Activated CD4-positive, CD25-positive, alpha-beta regulatory T cell treated with anti-CD3 and anti-CD28 coated beads, Interleukin-2, amount 50 U/mL, for 72 hours (primary cell): ENCODE measurements around the gene MBNL2.
"Not testable (repeated sequence)": the region's sequence is repeated elsewhere in the genome, so short reads cannot be mapped to it uniquely, and the experiment has no call there.

Experiments used
- DNase-seq: peaks from one replicate; pipeline ENCODE4 v3.0.0; 2021

The MBNL2 gene, protein sequence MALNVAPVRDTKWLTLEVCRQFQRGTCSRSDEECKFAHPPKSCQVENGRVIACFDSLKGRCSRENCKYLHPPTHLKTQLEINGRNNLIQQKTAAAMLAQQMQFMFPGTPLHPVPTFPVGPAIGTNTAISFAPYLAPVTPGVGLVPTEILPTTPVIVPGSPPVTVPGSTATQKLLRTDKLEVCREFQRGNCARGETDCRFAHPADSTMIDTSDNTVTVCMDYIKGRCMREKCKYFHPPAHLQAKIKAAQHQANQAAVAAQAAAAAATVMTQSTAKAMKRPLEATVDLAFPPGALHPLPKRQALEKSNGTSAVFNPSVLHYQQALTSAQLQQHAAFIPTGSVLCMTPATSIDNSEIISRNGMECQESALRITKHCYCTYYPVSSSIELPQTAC

GRCh38 chr13:97221989-97222700 is at the start of gene MBNL2:
TSS of gene MBNL2 (plus strand) at chr13:97222333. CDS start at chr13:97276236, 53,903 bp downstream.
- DNase-seq, result peak; percentile 77

DNA sequence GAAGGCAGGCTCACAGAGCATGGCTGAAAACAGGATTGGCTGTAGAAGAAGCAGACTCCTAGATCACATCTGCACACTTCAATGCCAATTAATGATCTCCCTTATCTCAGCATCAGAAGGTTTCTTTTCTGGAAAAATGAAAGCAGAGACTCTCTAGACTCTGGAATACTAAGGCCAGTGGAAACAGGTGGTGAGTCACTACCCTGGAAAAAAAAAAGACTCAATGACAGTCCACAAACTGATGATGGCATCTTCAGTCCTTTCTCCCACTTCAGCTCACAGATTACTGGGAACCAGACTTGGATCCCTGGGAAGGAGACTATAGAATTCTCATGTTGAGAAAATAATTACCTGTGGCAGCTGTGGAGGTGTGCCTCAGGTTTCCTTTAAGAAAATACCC is 47.5 kb upstream of the MBNL2 start:
- DNase-seq, result no peak

DNA sequence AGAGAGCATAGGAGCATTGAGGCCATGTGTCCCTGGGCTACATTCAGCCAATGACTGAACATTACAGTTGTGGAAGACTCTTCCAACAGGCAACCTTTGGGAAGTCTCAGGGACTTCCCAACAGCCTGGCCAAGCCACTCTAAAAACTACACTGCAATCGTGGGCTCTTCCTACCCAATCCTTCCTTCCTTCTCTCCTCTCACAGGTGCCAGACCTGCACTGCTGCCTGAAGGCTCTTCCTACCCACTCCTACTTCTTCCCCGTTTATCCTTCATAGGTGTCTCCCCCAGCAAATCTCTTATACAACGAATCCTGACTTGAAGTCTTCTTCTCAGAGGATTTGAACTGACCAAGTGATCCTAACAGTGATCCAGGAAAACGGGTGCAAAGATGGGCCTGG is 47.1 kb upstream of the MBNL2 start:
- no peak for DNase-seq

- no peak for DNase-seq
These were observed 42.6 kb upstream of the MBNL2 start for GRCh38 chr13:97179501-97179900.

DNA sequence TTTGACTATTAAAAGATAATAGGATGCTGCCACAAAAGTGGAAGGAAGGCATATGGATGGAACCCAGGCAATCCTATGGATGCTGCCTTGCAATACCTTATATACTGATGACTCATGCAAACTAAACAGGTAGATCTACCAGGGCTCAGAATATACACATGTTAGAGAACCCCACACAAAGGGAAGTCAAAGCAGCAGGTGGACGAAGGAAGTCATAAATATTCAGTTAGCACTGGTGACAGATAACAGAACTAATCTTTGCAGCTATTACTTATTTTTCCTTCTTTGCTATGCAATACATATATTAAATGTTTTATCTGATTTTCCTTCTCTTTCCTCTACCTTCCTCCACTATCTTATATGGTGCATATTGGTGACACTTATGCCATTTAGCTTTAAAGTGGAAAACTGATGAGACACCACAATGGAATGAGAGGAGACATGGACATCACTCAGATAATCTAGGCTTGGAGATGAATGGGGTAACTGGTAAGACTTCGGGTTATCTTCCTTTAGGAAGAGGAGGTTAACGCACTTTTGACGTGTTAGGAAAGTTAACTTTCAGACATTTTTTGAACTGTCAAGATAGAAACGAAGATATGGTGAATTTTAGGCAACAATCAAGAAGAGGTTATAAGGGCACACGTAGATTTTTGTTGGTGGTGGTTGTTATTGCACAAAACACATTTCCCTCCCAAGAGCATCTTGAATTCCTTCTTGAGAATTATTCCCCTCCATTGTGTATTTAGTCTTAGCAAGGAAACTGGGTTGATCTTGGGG is 39.8 kb upstream of the MBNL2 start:
- DNase-seq, result no peak

GRCh38 chr13:97185291-97185690 is 36.8 kb upstream of the MBNL2 start:
- DNase-seq, result no peak

DNA sequence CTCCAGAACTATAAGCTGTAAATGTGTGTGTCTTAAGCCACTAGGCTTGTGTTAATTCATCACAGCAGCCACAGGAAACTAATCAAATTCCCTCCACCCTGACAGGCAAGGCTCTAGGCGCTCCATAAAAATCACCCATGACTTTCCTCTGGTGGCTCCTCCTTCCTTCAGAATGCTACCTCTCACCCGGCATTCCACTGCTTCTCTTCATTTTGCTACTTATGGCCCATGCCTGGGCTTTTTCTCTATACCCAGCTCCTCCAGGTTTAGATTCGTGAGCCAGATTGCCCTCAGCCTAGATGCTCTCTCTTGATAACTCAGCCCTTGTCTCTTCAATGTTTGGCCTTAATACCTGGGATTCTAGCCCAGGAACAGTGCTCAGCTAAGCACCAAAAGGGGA is 36.4 kb upstream of the MBNL2 start:
- DNase-seq, result no peak

GRCh38 chr13:97188207-97188606 is 33.9 kb upstream of the MBNL2 start:
- DNase-seq, result no peak

- no peak for DNase-seq
These were observed 32.2 kb upstream of the MBNL2 start for GRCh38 chr13:97189928-97190327.

DNA sequence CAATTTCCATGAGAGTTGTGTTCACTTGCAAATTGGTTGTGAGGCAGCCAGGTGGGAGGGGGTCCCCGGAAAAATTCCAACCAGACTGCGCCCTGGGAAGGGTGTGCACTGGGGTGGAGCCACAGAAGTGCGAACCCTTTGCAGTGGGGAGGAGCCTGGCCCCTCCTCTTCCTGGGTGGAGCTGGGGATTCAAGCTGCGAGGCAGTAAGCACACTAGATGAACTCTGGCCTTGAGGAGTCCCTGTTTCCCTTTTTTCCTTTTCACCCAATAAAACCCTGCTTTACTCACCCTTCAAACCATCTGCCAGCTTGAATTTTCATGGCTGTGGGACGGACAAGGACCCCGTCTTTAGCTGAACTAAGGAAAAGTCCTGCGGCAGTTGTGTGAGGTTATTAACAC is 31.0 kb upstream of the MBNL2 start:
- no peak for DNase-seq

DNA sequence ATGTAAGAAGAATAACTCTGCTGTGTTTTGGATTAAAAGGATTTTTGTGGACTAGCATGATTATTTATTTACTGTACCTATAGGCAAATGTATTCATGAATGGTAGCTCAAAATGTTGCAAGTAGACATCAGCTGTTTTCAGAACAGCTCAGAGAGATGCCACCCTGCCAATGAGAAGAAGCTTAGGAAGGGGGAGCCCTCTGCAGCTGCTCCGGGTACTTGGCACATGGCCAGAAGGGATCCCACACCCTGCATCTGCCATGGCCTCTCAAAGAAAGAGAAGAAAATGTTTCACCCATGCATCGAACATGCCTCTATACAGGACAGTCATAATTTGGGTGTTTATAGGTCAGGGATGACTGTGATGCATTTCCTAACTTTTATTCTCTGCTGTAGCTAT is 30.5 kb upstream of the MBNL2 start:
- no peak for DNase-seq

DNA sequence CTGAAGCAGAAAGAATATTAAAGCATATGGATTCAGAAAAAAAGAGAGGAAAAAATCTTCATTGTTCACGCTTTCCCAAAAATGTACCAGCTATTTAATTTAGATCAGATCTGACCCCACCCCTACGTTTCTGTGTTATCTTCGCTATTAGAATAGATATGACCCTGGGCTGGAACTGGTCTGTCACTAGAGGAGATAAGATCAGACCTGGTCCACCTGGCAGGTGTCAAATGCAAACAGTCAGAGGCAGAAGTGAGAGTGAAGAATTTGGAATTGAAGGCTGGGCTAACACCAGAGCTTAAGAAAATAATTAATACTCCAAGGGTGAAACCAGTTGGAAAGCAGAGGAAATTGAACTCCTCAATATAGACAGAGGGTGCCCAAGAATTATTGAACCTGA is 30.0 kb upstream of the MBNL2 start:
- DNase-seq, result no peak

- DNase-seq, result no peak
These were observed 28.6 kb upstream of the MBNL2 start for GRCh38 chr13:97193577-97193976.

GRCh38 chr13:97194479-97194878 is 27.7 kb upstream of the MBNL2 start:
- no peak for DNase-seq

GRCh38 chr13:97196340-97196739 is 25.8 kb upstream of the MBNL2 start:
- no peak for DNase-seq

GRCh38 chr13:97198753-97199152 is 23.4 kb upstream of the MBNL2 start:
- DNase-seq, result no peak

DNA sequence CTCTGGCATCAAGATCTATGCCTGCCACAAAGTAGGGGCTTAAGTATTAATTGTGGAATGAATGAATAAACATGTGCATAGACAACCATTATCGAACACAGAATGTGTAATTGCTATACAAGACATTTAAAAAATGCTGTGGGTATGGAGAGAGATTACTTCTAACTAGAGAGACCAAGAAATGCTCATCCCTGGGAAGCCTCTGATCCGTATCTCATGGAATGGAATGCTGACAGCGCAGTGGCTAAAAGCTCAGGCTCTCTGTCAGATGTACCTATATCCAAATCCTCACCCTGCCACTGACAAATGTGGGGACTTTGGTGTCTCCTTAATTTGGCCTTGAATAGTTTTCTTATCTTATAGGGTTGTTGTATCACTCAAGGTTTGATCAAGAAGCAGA is 22.7 kb upstream of the MBNL2 start:
- DNase-seq, result no peak

- no peak for DNase-seq
These were observed 21.8 kb upstream of the MBNL2 start for GRCh38 chr13:97200081-97200942.

DNA sequence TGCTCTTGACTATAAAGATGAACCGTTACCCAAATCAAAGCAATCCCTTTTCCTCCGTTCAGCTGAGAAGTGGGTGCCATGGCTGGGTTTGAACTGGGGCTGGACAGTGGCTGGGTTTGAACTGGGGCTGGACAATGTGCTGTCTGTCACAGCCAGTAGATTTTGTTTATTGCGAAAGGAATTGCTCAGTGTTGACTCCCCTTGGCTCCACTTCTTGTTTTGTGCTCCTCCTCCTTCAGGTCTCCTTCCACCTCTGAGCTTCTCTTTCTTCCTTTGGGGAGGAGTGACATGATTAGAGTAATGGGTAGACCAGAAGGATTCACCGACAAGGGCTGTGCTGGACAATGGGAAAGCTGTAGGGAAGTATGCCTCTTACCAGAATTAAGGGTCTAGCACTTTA is 19.4 kb upstream of the MBNL2 start:
- DNase-seq, result no peak

DNA sequence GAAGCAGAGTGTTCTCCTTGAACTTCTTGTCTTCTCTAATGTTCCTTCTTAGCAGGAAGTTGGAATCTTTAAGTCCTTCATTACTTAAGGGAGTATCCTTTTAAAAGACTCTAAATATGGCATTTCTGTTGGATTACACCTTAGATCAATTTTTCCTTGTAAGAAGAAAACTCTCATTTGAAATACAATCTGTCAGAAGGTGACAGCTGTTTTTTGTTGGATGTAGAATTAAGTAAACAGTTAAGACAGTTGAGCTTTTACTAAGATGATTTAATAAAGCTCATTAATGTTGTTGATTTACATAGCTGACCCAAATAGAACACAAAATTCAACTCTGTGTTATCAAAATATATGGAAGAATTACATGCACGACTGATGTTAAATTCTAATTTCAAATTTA is 16.7 kb upstream of the MBNL2 start:
- DNase-seq, result no peak

GRCh38 chr13:97205982-97206381 is 16.2 kb upstream of the MBNL2 start:
- DNase-seq, result no peak

DNA sequence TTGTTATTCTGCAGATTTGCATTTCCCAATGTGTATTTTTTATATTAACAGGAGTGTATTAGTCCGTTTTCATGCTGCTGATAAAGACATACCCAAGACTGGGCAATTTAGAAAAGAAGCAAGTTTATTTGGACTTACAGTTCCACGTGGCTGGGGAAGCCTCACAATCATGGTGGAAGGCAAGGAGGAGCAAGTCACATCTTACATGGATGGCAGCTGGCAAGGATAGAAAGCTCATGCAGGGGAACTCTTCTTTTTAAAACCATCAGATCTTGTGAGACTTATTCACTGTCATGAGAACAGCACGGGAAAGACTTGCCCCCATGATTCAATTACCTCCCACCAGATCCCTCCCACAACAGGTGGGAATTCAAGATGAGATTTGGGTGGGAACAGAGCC is 14.9 kb upstream of the MBNL2 start:
- not testable (repeated sequence) for DNase-seq

- no peak for DNase-seq
These were observed 10.8 kb upstream of the MBNL2 start for GRCh38 chr13:97211300-97211699.
